Measurements from ENCODE around the gene IL1RAPL2. TPM values are rescaled to one million over a fixed set of nuclear protein-coding genes. Genes with fewer than 3 reads are reported as not detected.
"Not testable (repeated sequence)": the region's sequence is repeated elsewhere in the genome, so short reads cannot be mapped to it uniquely, and the experiment has no call there.

Gene IL1RAPL2
- polyA plus RNA-seq, 1 donor = 1.1 TPM

- DNase-seq = no peak
Observed at GRCh38 chrX:105618393-105619101, 1052.5 kb downstream of the IL1RAPL2 start.

- no peak for DNase-seq
Observed at GRCh38 chrX:105634180-105634579, 1068.2 kb downstream of the IL1RAPL2 start.

GRCh38 chrX:105635794-105636193 lies 1069.8 kb downstream of the IL1RAPL2 start:
- DNase-seq = no peak

- peak; percentile 3 for DNase-seq
Observed at GRCh38 chrX:105636667-105637066, 1070.7 kb downstream of the IL1RAPL2 start.

GRCh38 chrX:105645667-105646357 lies 1079.8 kb downstream of the IL1RAPL2 start:
- no peak for DNase-seq

GRCh38 chrX:105646592-105647372 lies 1080.8 kb downstream of the IL1RAPL2 start:
- DNase-seq = no peak

- no peak for DNase-seq
Observed at GRCh38 chrX:105647749-105648148, 1081.8 kb downstream of the IL1RAPL2 start.

- DNase-seq = no peak
Observed at GRCh38 chrX:105648732-105649131, 1082.7 kb downstream of the IL1RAPL2 start.

GRCh38 chrX:105650577-105650976 lies 1084.6 kb downstream of the IL1RAPL2 start:
- no peak for DNase-seq

GRCh38 chrX:105650986-105651385 lies 1085.0 kb downstream of the IL1RAPL2 start:
- DNase-seq = no peak

- DNase-seq = no peak
Observed at GRCh38 chrX:105653891-105654290, 1087.9 kb downstream of the IL1RAPL2 start.

GRCh38 chrX:105658136-105658535 lies 1092.1 kb downstream of the IL1RAPL2 start:
- no peak for DNase-seq

- DNase-seq = no peak
Observed at GRCh38 chrX:105662248-105662647, 1096.2 kb downstream of the IL1RAPL2 start.

- DNase-seq = no peak
Observed at GRCh38 chrX:105664243-105664642, 1098.2 kb downstream of the IL1RAPL2 start.

- not testable (repeated sequence) for DNase-seq
Observed at GRCh38 chrX:105684288-105684687, 1118.3 kb downstream of the IL1RAPL2 start.

GRCh38 chrX:105694839-105695238 lies 1128.8 kb downstream of the IL1RAPL2 start:
- no peak for DNase-seq

- no peak for DNase-seq
Observed at GRCh38 chrX:105695451-105695850, 1129.5 kb downstream of the IL1RAPL2 start.

GRCh38 chrX:105696870-105697269 lies 1130.9 kb downstream of the IL1RAPL2 start:
- no peak for DNase-seq

GRCh38 chrX:105697984-105698781 lies 1132.2 kb downstream of the IL1RAPL2 start:
- DNase-seq = no peak

- DNase-seq = no peak
Observed at GRCh38 chrX:105700331-105700730, 1134.3 kb downstream of the IL1RAPL2 start.

- no peak for DNase-seq
Observed at GRCh38 chrX:105701310-105702052, 1135.5 kb downstream of the IL1RAPL2 start.
